ENCODE results near the gene ZNF407.

The ZNF407 gene

GRCh38 chr18:74994502-74995418, 397.1 kb downstream of the ZNF407 start:
- Histone ChIP-seq H3K36me3 (ENCODE audit: control insufficient read depth, insufficient read depth, low read length) (no peaks in the 10 kb centered on the region), H3K4me3 (ENCODE audit: low read depth, low read length) (no peak overlapping the region), H3K9me3 (ENCODE audit: control insufficient read depth, low read length) (no peaks in the 10 kb centered on the region), H2AFZ (no peak overlapping the region), H3K4me2 (ENCODE audit: low read length) (no peak overlapping the region), H3K4me1 (no peaks in the 10 kb centered on the region), H3K27me3 (ENCODE audit: control insufficient read depth, insufficient read depth, low read length) (no peaks in the 10 kb centered on the region), H3K79me2 (no peaks in the 10 kb centered on the region), H3K9ac (no peak overlapping the region), H3K27ac (no peak overlapping the region)
- no peak for TF ChIP-seq CTCF (IDR thresholded peaks at IDR 0.05)

- no peak overlapping the region for H3K4me3 ChIP-seq (ENCODE audit: low read depth, low read length)
These were observed 397.7 kb downstream of the ZNF407 start for GRCh38 chr18:74995419-74995736.

GRCh38 chr18:74996055-74996454, 398.4 kb downstream of the ZNF407 start:
- H3K9me3 ChIP-seq (ENCODE audit: control insufficient read depth, low read length), result no peaks in the 10 kb centered on the region
- TF ChIP-seq CTCF (IDR thresholded peaks at IDR 0.05), result no peak
- no peaks in the 10 kb centered on the region for H3K36me3 ChIP-seq (ENCODE audit: control insufficient read depth, insufficient read depth, low read length)
- H3K4me1 ChIP-seq, result no peaks in the 10 kb centered on the region
- H3K79me2 ChIP-seq, result no peaks in the 10 kb centered on the region
- H3K9ac ChIP-seq, result no peak overlapping the region
- H3K27me3 ChIP-seq (ENCODE audit: control insufficient read depth, insufficient read depth, low read length), result no peaks in the 10 kb centered on the region
- H2AFZ ChIP-seq, result no peak overlapping the region
- H3K27ac ChIP-seq, result no peak overlapping the region
- no peak overlapping the region for H3K4me2 ChIP-seq (ENCODE audit: low read length)
- H3K4me3 ChIP-seq (ENCODE audit: low read depth, low read length), result no peak overlapping the region

More at GRCh38 chr18:74995419-74995736, 397.7 kb downstream of the ZNF407 start:
- no peak overlapping the region for H2AFZ ChIP-seq
- no peaks in the 10 kb centered on the region for H3K36me3 ChIP-seq (ENCODE audit: control insufficient read depth, insufficient read depth, low read length)
- no peak for TF ChIP-seq CTCF (IDR thresholded peaks at IDR 0.05)
- H3K9ac ChIP-seq, result no peak overlapping the region
- no peaks in the 10 kb centered on the region for H3K9me3 ChIP-seq (ENCODE audit: control insufficient read depth, low read length)
- no peaks in the 10 kb centered on the region for H3K79me2 ChIP-seq
- no peaks in the 10 kb centered on the region for H3K27me3 ChIP-seq (ENCODE audit: control insufficient read depth, insufficient read depth, low read length)
- H3K27ac ChIP-seq, result no peak overlapping the region
- H3K4me1 ChIP-seq, result no peaks in the 10 kb centered on the region
- no peak overlapping the region for H3K4me2 ChIP-seq (ENCODE audit: low read length)

- H3K4me3 ChIP-seq (ENCODE audit: low read depth, low read length), result no peak overlapping the region
- no peak overlapping the region for H3K9ac ChIP-seq
- no peaks in the 10 kb centered on the region for H3K79me2 ChIP-seq
- H3K27me3 ChIP-seq (ENCODE audit: control insufficient read depth, insufficient read depth, low read length), result no peaks in the 10 kb centered on the region
- H3K36me3 ChIP-seq (ENCODE audit: control insufficient read depth, insufficient read depth, low read length), result no peaks in the 10 kb centered on the region
- H2AFZ ChIP-seq, result no peak overlapping the region
- no peaks in the 10 kb centered on the region for H3K4me1 ChIP-seq
- no peak overlapping the region for H3K4me2 ChIP-seq (ENCODE audit: low read length)
- TF ChIP-seq CTCF (IDR thresholded peaks at IDR 0.05), result no peak
- no peak overlapping the region for H3K27ac ChIP-seq
- no peaks in the 10 kb centered on the region for H3K9me3 ChIP-seq (ENCODE audit: control insufficient read depth, low read length)
These were observed 399.3 kb downstream of the ZNF407 start for GRCh38 chr18:74996996-74997395.

- H3K9ac ChIP-seq, result no peak overlapping the region
- no peak overlapping the region for H3K27ac ChIP-seq
- H3K4me2 ChIP-seq (ENCODE audit: low read length), result no peak overlapping the region
- no peak for TF ChIP-seq CTCF (IDR thresholded peaks at IDR 0.05)
- no peaks in the 10 kb centered on the region for H3K9me3 ChIP-seq (ENCODE audit: control insufficient read depth, low read length)
- H3K36me3 ChIP-seq (ENCODE audit: control insufficient read depth, insufficient read depth, low read length), result no peaks in the 10 kb centered on the region
- H3K27me3 ChIP-seq (ENCODE audit: control insufficient read depth, insufficient read depth, low read length), result no peaks in the 10 kb centered on the region
- H3K4me1 ChIP-seq, result no peaks in the 10 kb centered on the region
- no peak overlapping the region for H3K4me3 ChIP-seq (ENCODE audit: low read depth, low read length)
- no peaks in the 10 kb centered on the region for H3K79me2 ChIP-seq
- no peak overlapping the region for H2AFZ ChIP-seq
These were observed 403.2 kb downstream of the ZNF407 start for GRCh38 chr18:75000920-75001319.

All from parathyroid adenoma (tissue), 2 donors.